ENCODE data around the gene PCDH9. TPM values are rescaled to one million over a fixed set of nuclear protein-coding genes. Genes with fewer than 3 reads are reported as not detected.

The PCDH9 gene
- polyA plus RNA-seq, 4 donors = 12.2 to 16.9 (median 14.7) TPM

DNA sequence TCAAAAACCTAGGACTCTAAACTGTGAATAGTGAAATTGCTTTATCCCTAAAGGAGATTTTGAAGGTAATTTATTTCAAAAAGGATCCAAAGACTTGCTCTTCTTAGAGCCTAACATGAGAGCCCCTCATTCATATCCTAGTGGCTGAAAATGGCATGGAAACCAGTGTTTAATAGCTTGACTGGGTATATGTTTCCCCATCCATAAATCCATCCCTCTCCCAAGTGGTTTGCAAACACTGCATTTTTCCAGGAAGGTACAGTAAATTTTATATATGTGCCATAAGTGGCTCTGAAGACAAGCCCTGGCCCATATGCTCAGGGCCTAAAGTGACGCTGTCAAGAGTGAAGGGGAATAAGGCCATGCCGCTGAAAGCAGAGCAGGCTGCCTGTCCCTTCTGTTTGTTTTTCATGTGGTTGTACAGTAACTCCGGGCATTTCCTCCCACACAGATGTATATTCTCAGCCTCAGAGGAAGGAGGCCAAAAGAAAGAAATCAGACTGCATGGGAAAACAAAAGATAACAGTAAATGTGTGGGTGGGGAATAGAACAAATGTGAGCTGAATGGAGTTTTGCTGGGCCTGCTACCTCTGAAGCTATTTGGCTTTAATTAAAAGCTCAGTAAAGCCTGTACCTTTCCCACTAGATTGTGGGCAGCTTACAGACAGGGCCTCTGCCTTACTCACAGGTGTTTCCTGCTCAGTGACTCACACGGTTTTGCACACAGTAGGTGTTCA, 181.9 kb downstream of the PCDH9 start:
- peak; percentile 66 to 79 (median 75) for DNase-seq (ENCODE audit: low read depth in 4 of 4, low spot score in 3 of 4)

DNA sequence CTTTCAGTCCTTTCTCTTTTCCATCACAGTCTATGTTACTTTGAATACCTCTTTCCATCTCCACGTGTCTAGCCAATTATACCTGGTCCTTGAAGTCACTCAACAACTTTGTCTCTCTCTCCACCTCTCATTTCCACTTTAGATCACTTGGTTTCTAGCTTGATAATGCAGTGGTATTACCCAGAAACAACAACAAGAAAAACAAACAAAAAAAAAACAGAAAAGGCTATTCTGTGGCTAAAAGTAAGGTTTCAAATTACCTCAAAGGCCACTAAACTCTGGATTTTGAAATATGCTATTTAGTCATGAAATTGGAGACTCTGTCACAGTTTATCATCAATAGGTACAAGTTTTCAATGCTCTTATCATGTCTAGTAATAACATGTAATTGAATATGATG, 184.8 kb downstream of the PCDH9 start:
- no peak for DNase-seq (ENCODE audit: low read depth in 4 of 4, low spot score in 3 of 4)

- DNase-seq (ENCODE audit: low read depth in 4 of 4, low spot score in 3 of 4) = no peak
Observed at GRCh38 chr13:67043901-67044300, 186.2 kb downstream of the PCDH9 start.

DNA sequence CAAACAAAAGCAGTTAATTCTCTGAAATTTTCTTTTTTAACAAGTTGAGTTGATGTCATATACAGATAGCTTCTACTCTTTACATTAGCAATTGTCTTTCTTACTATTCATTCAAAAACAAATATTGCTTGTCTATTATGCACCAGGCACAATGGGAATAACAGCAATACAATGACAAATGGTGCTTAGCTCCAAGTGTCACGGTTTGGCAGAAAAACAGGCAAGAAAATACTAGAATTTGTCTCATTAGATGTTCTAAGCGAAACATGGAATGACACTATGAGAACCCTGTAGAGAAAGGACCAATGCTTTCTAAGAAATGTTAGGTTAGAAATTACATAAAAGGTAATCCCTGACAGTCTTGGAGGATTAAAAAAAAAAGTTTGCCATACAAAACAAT, 187.6 kb downstream of the PCDH9 start:
- DNase-seq (ENCODE audit: low read depth in 4 of 4, low spot score in 3 of 4) = no peak

DNA sequence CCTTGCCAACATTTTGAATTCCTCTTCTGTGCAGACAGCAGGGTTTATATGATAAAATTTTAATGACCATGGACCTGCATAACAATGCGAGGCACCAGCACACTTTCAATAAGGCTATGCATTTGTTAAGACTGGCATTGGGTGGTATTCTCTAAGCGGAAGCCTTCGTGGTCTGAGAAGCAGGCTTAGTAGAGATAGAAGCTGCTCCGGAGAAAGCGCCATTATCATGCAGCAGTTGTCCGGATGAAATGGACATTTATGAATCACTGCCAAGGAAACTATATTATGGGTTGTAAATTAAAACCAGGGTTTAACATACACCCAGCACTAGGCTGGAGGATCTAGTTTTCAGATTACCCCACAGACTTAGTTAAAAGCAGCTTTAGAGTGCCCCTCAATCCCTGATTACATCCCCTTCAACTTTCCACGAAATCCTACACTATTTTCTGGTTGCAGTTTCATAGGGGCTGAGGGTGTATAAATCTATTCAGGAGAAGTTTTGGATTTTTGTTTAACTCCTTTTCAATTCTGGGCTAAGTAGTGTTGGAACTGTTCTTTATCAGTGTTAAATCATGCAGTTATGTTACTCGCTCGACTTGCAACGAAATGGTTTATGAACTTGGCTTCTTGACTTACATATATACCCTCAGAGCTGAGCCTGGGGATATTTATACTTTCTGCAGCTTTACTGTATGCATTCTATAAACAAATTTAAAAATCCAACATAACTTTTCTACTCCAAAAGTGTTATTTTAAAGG, 193.3 kb downstream of the PCDH9 start:
- no peak for DNase-seq (ENCODE audit: low read depth in 4 of 4, low spot score in 3 of 4)

- DNase-seq (ENCODE audit: low read depth in 4 of 4, low spot score in 3 of 4) = no peak
Observed at GRCh38 chr13:67033170-67033569, 197.0 kb downstream of the PCDH9 start.

GRCh38 chr13:67023130-67023876, 206.8 kb downstream of the PCDH9 start:
- peak in 1 of 4 donors; percentile 21 for DNase-seq (ENCODE audit: low read depth in 4 of 4, low spot score in 3 of 4)

GRCh38 chr13:67018775-67019174, 211.4 kb downstream of the PCDH9 start:
- DNase-seq (ENCODE audit: low read depth in 4 of 4, low spot score in 3 of 4) = no peak

DNA sequence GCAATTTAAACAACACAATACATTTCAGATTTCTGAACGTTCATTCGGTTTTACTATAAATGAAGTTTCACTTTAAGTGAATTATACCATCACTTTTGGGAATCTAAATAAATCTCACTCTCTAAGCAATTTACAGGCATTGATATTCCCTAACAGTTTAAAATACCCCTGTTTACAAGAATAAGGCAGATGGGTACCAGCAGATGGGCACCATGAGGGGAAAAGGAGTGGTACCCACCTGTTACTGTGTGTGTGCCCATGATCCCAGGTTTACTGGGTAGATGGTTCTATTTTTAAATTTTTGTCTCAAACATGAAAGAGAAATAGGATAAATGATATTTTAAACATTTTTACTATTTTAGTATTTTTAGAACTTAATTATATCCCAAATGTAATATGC, 212.9 kb downstream of the PCDH9 start:
- DNase-seq (ENCODE audit: low read depth in 4 of 4, low spot score in 3 of 4) = no peak

DNA sequence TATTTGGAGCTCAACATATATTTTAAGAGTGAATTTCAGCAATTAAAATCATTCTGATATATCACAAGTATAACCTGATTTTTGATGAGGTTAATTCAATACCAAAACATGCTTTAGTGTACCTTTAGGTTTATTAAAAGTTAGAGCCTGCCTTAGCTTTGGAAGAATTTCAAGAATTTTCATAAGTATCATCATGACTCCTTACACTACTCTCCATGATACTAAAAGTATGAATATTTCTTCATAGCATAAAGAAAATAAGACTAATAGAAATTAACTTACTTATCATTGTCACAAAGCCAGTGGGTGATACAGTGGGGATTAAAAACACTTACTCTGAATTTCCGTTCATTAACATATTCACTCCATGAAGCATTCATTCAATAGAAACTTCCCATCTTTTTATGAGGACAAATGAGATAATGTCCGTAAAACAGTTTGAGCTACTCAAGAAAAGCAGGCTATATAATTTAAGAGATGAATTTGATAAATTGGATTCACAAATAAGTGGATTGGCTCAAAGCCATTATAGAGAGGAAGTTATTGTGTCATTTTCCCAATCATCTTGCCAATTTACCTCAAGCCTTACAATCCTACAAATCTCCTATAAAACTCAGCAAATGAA, 214.0 kb downstream of the PCDH9 start:
- DNase-seq (ENCODE audit: low read depth in 4 of 4, low spot score in 3 of 4) = no peak

DNA sequence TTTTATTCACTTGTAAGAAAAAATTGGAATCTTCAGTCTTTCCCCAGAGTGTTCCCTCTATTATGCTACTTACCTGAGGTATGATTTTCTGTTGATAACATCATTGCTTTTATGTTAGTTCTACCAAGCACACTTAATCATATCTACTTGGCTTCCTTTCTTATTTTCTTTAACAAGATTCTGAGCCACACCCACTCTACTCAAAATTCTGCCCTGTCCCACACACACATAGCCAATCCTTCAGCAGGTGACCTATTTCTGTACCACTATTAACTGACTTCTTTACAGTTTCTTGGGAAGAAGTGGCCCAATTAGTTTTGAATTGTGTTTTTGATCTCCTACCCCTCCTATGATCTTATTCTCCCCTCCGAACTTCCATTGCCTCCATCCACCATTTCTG, 215.7 kb downstream of the PCDH9 start:
- no peak for DNase-seq (ENCODE audit: low read depth in 4 of 4, low spot score in 3 of 4)

GRCh38 chr13:67013709-67014108, 216.4 kb downstream of the PCDH9 start:
- no peak for DNase-seq (ENCODE audit: low read depth in 4 of 4, low spot score in 3 of 4)

DNA sequence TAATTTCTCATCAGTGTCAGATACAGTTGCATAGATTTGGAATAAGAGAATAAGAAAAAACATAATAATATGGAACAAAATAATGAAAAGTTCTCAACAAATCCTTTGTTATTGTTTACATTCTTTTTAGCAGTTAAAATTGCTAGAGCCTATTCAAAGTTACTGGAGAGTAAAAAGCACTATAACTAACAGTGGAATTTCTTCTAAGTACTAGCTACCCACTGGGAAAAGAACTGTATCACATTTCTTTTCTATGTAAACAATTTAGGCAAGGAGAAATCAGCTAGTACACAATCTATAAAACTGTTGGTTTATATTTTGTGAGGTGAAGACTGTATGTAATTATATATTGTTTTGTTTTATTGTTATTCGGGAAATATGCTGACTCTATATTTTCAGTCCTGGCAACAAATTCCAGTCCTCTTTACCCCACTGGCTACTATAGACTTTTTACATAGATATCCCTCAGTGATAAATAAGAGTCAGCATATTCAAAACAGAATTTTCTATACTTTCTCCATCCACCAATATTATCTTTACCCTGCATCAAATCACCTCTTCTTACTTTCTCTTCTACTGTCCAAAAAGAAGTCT, 222.0 kb downstream of the PCDH9 start:
- DNase-seq (ENCODE audit: low read depth in 4 of 4, low spot score in 3 of 4) = no peak

DNA sequence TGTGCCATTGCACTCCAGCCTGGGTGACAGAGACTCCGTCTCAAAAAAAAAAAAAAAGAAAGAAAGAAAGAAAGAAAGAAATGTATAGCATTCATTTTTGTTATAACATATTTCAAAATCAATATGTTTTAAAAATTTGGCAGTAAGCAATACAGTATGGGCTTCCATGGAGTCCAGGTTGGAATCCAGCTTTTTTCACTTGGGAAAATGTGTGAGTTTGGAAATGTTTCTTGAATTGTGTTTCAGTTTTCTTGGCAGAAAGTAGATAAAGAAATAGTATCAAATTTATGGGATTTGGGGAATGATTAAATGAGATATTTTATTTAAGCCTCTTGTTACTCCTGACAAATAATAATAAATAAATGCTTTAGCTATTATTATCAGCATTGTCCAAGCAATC, 225.6 kb downstream of the PCDH9 start:
- no peak for DNase-seq (ENCODE audit: low read depth in 4 of 4, low spot score in 3 of 4)

GRCh38 chr13:67003743-67004142, 226.4 kb downstream of the PCDH9 start:
- no peak for DNase-seq (ENCODE audit: low read depth in 4 of 4, low spot score in 3 of 4)

- no peak for DNase-seq (ENCODE audit: low read depth in 4 of 4, low spot score in 3 of 4)
Observed at GRCh38 chr13:67001363-67001762, 228.8 kb downstream of the PCDH9 start.

DNA sequence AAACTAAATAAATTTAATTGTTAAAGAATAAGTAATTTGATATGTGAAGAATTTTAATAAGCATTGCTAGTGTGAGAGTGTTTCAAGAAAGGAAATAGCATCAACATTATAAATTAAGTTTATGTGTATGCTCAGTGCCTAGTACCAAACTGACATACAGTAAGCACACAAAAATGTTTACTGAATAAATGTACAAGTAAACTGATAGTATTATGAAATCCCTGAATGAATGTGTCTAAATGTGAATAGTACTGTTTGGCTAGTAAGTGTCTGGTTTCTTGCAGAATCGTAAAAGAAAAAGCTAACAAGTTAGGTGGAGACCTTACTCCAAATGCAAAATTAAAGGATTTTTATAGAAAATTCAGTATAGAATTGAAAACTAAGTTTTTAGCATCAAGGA, 233.6 kb downstream of the PCDH9 start:
- DNase-seq (ENCODE audit: low read depth in 4 of 4, low spot score in 3 of 4) = no peak

DNA sequence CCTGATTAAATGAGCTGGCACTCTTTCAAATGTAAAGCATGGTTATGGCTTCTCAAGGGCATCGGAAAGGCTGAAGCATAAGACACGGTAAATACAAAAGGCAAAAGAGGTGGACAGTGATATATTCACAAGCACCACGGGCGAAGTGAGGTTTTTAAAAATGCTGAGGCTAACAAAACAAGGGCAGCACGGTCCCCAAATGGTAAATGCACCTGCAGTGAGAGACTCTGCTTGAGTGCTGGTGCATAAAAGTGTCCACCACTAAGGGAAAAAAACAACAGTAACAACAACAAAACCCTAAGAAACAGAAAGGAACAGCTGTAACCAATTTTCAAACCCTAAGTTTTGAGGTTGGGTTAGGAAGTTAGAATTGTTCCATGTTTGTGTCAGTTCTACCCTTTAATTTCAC, 234.9 kb downstream of the PCDH9 start:
- no peak for DNase-seq (ENCODE audit: low read depth in 4 of 4, low spot score in 3 of 4)

DNA sequence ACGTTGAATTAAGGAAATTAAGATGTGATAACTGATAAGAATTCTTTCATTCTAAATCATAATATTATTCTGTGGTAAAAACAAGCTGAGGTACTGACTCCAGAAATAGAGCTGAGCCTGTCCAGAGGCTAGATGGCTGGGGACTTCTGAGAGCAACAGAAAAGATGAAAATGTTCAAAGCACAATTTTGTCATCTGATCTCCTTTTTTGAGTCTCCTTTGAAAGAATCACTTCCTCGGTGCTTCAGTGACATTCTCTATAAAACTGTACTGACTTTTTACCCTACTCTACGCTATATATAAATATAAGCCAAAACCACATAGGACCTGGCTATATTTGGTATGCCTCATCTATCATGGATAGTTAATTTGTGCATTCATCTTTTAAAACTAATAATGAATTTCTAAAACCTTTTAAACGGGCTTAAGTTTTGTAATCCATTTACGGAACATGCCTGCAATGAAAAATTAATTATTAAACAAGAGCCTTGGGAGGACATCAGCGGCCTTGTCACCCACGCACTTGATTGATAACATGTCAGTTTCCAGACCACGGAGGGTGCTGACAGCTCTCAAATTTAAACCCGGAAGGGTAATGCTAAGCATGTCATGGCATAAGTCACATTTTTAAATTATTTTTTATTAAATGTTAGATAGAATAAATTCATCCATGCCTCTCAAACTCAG, 235.5 kb downstream of the PCDH9 start:
- DNase-seq (ENCODE audit: low read depth in 4 of 4, low spot score in 3 of 4) = no peak

GRCh38 chr13:66994097-66994496, 236.0 kb downstream of the PCDH9 start:
- DNase-seq (ENCODE audit: low read depth in 4 of 4, low spot score in 3 of 4) = peak; percentile 33 to 61 (median 50)

Measured in left renal pelvis (tissue), 4 donors.